GM06990 (cell line): ENCODE results near the gene ACBD6.

Experiments
- DNase-seq: peaks from one replicate; pipeline ENCODE4 v3.0.0-alpha.2; 2011; ENCODE audit not compliant: insufficient read length; ENCODE audit errors: extremely low read depth
- H3K27me3 ChIP-seq: replicated peaks from 2 replicates; pipeline ENCODE4 v1.6.0; 2011; ENCODE audit warnings: low read length; ENCODE audit not compliant: control insufficient read depth, insufficient read depth
- H3K36me3 ChIP-seq: 2 replicates; pipeline ENCODE4 v1.5.1; 2011; ENCODE audit warnings: low read length; ENCODE audit not compliant: control insufficient read depth, insufficient read depth
- H3K4me3 ChIP-seq: replicated peaks from 2 replicates; pipeline ENCODE4 v1.5.1; 2011; ENCODE audit warnings: low read depth, mild to moderate bottlenecking, control low read depth, low read length
- CTCF ChIP-seq: IDR thresholded peaks from 2 replicates; pipeline ENCODE4 v1.5.1; 2011; ENCODE audit warnings: low read length, control low read depth, mild to moderate bottlenecking, inconsistent platforms; ENCODE audit not compliant: insufficient read depth, poor library complexity, severe bottlenecking

Gene ACBD6

GRCh38 chr1:180253585-180254495 lies 248.5 kb downstream of the ACBD6 start:
- no peak for DNase-seq
- H3K36me3 ChIP-seq: no peaks in the 10 kb centered on the region
- H3K4me3 ChIP-seq: no peak overlapping the region
- no peak for TF ChIP-seq CTCF
- no peaks in the 10 kb centered on the region for H3K27me3 ChIP-seq

DNA sequence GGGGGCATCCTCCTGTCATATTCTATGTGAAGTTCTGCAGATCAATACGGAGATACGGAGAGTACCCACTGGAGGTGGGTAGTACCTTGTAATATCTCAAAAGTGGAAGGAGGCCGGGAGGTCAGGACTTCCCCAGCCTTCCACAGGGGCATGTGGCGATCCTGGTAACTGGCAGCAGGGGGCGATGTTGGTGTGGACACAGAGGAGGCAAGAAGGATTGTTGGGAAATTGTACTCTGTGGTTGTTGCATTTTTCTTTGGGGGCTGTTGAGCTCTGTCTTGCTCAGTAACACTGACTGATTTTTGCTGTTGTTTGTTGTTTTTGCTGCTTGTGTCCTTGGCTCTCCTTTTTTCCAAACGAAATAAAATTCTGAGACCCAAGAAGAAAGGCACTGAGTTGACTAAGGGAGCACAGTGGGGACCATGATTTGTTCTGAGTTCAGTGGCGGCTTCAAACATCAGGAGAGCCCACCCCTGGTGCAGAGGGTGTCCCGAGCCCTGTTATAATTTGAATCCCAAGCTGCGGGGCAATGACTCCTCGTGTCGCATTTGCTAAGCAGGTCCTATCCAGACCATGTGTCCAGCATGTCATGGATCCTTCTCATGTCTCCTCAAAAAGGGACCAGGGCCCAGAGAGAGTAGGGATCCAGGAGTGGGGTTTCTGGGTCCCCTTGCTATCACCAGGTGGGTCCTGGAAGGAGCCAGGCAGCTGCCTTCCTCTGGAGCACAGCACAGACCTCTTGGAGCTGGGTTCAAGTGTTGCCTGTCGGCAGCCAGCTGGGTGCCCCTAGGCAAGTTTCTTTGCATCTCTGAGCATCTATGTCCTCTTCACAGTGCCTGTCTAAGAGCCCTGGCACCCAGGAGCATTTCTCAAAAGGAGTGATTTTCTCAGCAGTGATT lies 249.5 kb downstream of the ACBD6 start:
- no peak for DNase-seq

DNA sequence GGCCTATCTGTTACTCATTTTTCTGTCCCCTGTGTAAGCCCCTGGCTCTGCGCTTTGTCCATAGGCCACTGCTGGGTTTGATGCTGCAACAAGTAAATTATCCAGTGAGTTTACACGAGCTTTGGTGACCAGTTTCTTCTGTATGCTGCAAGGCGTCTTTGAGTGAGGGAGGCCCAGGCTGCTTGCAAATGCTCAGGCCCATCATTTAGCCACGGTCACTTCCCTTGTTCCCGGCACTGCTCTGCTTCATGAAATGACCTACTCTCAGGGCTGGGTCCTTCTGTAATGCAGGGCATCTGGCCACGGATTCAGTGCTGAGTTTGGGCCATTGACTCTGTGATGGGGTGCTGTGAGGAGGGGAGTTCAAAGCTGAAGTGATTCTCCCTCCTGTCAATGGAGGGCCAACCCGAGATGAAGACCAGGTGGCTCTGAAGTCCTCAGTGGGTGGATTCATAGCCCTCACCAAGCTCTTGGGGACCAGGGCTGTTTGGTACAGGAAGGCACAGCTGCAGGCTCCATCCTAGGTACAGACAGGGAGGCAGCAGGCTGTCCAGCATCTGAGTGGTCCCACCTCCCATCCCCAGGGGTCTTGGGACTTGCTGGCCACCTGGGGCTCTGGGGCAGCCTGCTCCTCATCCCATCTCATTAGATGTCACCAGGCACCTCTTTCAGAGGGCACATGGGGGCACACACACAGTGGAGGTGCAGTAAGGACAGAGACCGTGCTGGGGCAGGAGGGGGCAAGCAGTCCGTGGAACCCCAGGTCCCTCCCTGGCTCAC lies 250.7 kb downstream of the ACBD6 start:
- Histone ChIP-seq H3K36me3 (no peaks in the 10 kb centered on the region), H3K4me3 (no peak overlapping the region), H3K27me3 (no peaks in the 10 kb centered on the region)
- DNase-seq: no peak
- TF ChIP-seq CTCF: no peak

More for the DNA sequence above, 249.5 kb downstream of the ACBD6 start:
- Histone ChIP-seq H3K36me3 (no peaks in the 10 kb centered on the region), H3K27me3 (no peaks in the 10 kb centered on the region), H3K4me3 (no peak overlapping the region)
- TF ChIP-seq CTCF: peak; percentile 90

- H3K4me3 ChIP-seq: no peak overlapping the region
- no peak for DNase-seq
These were observed 251.4 kb downstream of the ACBD6 start for GRCh38 chr1:180250883-180251509.

More at GRCh38 chr1:180250883-180251509, 251.4 kb downstream of the ACBD6 start:
- no peaks in the 10 kb centered on the region for H3K27me3 ChIP-seq
- no peak for TF ChIP-seq CTCF
- H3K36me3 ChIP-seq: no peaks in the 10 kb centered on the region
